Measurements from ENCODE around the gene CD276.

Gene CD276

GRCh38 chr15:73746261-73746660, 62.1 kb downstream of the CD276 start:
- H3K4me3 ChIP-seq (ENCODE audit: control insufficient read depth, low read depth, low read length) = no peak overlapping the region
- no peak for DNase-seq (ENCODE audit: low read depth)
- TF ChIP-seq, protein P1, sequence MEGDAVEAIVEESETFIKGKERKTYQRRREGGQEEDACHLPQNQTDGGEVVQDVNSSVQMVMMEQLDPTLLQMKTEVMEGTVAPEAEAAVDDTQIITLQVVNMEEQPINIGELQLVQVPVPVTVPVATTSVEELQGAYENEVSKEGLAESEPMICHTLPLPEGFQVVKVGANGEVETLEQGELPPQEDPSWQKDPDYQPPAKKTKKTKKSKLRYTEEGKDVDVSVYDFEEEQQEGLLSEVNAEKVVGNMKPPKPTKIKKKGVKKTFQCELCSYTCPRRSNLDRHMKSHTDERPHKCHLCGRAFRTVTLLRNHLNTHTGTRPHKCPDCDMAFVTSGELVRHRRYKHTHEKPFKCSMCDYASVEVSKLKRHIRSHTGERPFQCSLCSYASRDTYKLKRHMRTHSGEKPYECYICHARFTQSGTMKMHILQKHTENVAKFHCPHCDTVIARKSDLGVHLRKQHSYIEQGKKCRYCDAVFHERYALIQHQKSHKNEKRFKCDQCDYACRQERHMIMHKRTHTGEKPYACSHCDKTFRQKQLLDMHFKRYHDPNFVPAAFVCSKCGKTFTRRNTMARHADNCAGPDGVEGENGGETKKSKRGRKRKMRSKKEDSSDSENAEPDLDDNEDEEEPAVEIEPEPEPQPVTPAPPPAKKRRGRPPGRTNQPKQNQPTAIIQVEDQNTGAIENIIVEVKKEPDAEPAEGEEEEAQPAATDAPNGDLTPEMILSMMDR (conservative IDR thresholded peaks at IDR 0.05; ENCODE audit: control insufficient read depth, insufficient read depth, low read depth, low read length) = no peak

GRCh38 chr15:73746883-73747282, 62.7 kb downstream of the CD276 start:
- no peak overlapping the region for H3K4me3 ChIP-seq (ENCODE audit: control insufficient read depth, low read depth, low read length)
- no peak for DNase-seq (ENCODE audit: low read depth)
- TF ChIP-seq, protein P1 (conservative IDR thresholded peaks at IDR 0.05; ENCODE audit: control insufficient read depth, insufficient read depth, low read depth, low read length) = no peak

GRCh38 chr15:73747847-73748590, 63.8 kb downstream of the CD276 start:
- TF ChIP-seq, protein P1 (conservative IDR thresholded peaks at IDR 0.05; ENCODE audit: control insufficient read depth, insufficient read depth, low read depth, low read length) = no peak
- DNase-seq (ENCODE audit: low read depth) = no peak
- H3K4me3 ChIP-seq (ENCODE audit: control insufficient read depth, low read depth, low read length) = no peak overlapping the region

DNA sequence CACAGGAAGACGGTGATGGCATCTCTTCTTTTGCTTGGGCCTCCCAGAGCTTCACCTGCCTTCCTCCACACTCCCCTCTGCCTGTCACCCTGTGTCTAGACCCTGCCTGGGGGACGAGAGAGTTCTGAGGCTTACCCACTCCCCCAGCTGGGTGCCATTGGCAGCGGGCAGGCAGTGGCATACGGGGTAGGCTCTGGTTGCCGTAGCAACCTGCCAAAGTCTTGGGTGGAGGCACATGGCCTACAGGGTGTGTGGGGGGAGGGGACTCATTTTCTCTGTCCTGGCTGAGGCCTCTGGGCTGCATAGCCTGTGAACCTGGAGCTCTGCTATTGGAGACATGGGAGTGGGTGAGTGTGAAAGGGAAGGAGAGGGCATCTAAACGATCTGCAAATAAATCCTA, 64.5 kb downstream of the CD276 start:
- DNase-seq (ENCODE audit: low read depth) = no peak
- TF ChIP-seq, protein P1 (conservative IDR thresholded peaks at IDR 0.05; ENCODE audit: control insufficient read depth, insufficient read depth, low read depth, low read length) = no peak
- H3K4me3 ChIP-seq (ENCODE audit: control insufficient read depth, low read depth, low read length) = no peak overlapping the region

DNA sequence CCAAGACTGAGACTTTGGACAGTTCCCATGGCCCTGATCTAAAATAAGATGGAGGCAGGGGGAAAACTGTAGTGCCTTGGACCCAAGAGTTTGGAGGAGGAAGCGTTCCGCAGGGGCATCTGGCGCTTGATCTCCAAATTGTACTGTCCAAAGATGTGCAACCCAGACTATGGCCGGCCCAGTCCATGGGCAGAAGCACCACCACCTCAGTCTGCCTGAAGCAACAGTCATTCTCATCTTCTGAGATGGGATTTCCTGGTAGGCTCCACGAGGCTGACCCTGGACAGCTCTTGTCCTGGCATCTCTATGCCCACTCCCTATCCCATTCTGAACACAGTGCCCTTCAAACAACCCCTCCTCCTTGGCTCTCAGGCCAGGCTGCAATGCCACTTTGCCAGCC, 65.3 kb downstream of the CD276 start:
- no peak for DNase-seq (ENCODE audit: low read depth)
- TF ChIP-seq, protein P1 (conservative IDR thresholded peaks at IDR 0.05; ENCODE audit: control insufficient read depth, insufficient read depth, low read depth, low read length) = no peak
- no peak overlapping the region for H3K4me3 ChIP-seq (ENCODE audit: control insufficient read depth, low read depth, low read length)

DNA sequence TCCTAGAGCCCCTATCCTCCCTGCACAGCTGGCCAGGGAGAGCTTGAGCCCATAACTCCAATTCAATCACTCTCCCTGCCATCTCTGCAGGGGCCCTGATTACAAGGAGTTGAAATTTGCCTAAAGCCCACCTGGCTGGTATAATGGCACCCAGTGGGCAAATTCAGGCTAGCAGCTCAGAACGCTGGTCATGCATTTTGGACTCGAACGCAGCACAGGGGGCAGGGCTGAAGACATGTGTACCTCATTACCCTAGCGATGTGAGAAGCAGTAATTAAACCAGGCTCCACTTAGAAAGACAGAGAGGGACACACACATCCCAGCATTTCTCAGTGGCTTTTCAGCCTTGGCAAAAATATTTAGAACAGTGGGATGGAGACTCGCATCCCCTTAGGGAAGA, 65.8 kb downstream of the CD276 start:
- TF ChIP-seq, protein P1 (conservative IDR thresholded peaks at IDR 0.05; ENCODE audit: control insufficient read depth, insufficient read depth, low read depth, low read length) = no peak
- H3K4me3 ChIP-seq (ENCODE audit: control insufficient read depth, low read depth, low read length) = no peak overlapping the region
- DNase-seq (ENCODE audit: low read depth) = no peak
